ENCODE measurements around the gene ADK. TPM values are rescaled to one million over a fixed set of nuclear protein-coding genes. Genes with fewer than 3 reads are reported as not detected.
"Not testable (repeated sequence)": the region's sequence is repeated elsewhere in the genome, so short reads cannot be mapped to it uniquely, and the experiment has no call there.

ADK gene
- polyA plus RNA-seq, 1 donor (not counting 4 experiments of a cell fraction or from before 2014, with no cell fraction given), result 139 TPM

DNA sequence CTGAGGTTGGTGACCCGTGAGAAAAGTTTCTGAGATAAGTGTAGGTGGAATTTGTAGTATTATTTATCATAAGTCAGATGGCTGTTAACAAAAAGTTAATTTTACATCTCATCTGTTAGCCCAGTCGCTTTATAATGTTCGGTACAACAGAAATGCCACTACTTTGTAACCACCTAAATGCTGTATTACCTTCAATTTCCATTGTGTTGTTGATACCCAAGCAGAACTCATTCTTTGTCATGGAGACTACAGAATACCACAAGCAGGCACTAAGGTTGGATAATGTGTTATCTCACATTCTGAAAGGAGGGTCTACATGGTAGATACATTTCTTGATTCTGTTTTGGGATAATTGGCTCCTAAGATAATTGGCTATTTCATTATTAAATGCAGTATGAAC is 425.6 kb downstream of the ADK start:
- dilution Hi-C loops (cut with MboI; ENCODE audit: extremely low pct_ligation_motif_present, low sequenced_read_pairs), result no loop called here
- FAIRE-seq, result no peak

DNA sequence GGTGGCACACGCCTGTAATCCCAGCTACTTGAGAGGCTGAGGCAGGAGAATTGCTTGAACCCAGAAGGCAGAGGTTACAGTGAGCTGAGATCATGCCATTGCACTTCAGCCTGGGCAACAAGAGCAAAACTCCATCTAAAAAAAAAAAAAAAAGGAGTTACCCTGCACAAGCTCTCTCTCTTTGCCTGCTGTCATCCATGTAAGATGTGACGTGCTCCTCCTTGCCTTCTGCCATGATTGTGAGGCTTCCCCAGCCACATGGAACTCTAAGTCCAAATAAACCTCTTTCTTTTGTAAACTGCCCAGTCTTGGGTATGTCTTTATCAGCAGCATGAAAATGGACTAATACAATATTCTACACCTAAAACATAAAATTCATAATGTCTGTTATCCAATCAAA is 429.4 kb downstream of the ADK start:
- not testable (repeated sequence) for H3K36me3 ChIP-seq (ENCODE audit: control insufficient read depth in 2 of 2, extremely low read depth in 1 of 2, insufficient read depth in 2 of 2, low read length in 2 of 2); H3K27ac ChIP-seq (ENCODE audit: control insufficient read depth, insufficient read depth, low read length)

More for the DNA sequence above, 425.6 kb downstream of the ADK start:
- Histone ChIP-seq H3K4me1 (ENCODE audit: control insufficient read depth, extremely low read depth, insufficient read depth, low read length) (no peaks in the 10 kb centered on the region), H3K79me2 (ENCODE audit: control insufficient read depth, insufficient read depth, low read length) (no peaks in the 10 kb centered on the region), H2AFZ (ENCODE audit: control insufficient read depth, low read length) (no peak overlapping the region), H4K20me1 (ENCODE audit: control insufficient read depth, extremely low read depth, insufficient read depth, low read length) (no peaks in the 10 kb centered on the region), H3K9me3 (ENCODE audit: control insufficient read depth, low read depth, low read length) (no peaks in the 10 kb centered on the region), H3K4me3 (ENCODE audit: control insufficient read depth in 2 of 3, extremely low read depth in 1 of 3, insufficient read depth in 2 of 3, low read depth in 1 of 3, low read length in 3 of 3) (no peak overlapping the region), H3K36me3 (ENCODE audit: control insufficient read depth in 2 of 2, extremely low read depth in 1 of 2, insufficient read depth in 2 of 2, low read length in 2 of 2) (no peaks in the 10 kb centered on the region), H3K9me1 (ENCODE audit: control insufficient read depth, extremely low read depth, insufficient read depth, low read length) (no peaks in the 10 kb centered on the region), H3K27me3 (ENCODE audit: control insufficient read depth, extremely low read depth, insufficient read depth, low read length) (no peaks in the 10 kb centered on the region), H3K27ac (ENCODE audit: control insufficient read depth, insufficient read depth, low read length) (no peak overlapping the region), H3K9ac (ENCODE audit: control insufficient read depth, extremely low read depth, insufficient read depth, low read length) (no peak overlapping the region), H3K4me2 (ENCODE audit: control insufficient read depth, extremely low read depth, insufficient read depth, low read depth, low read length) (no peak overlapping the region)
- TF ChIP-seq CTCF (optimal IDR thresholded peaks at IDR 0.05 in 1 of 3, IDR thresholded peaks at IDR 0.05 in 1 of 3, conservative IDR thresholded peaks at IDR 0.05 in 1 of 3; ENCODE audit: extremely low read depth in 1 of 3, insufficient read depth in 2 of 3, low read length in 3 of 3) (no peak), EZH2 (IDR thresholded peaks at IDR 0.05; ENCODE audit: low read length) (no peak)
- DNase-seq (ENCODE audit: low read depth, low spot score), result no peak

GRCh38 chr10:74582566-74582965 is 431.5 kb downstream of the ADK start:
- no peak overlapping the region for H2AFZ ChIP-seq (ENCODE audit: control insufficient read depth, low read length)
- no peaks in the 10 kb centered on the region for H4K20me1 ChIP-seq (ENCODE audit: control insufficient read depth, extremely low read depth, insufficient read depth, low read length)
- DNase-seq (ENCODE audit: low read depth, low spot score), result no peak
- no peak for TF ChIP-seq CTCF (optimal IDR thresholded peaks at IDR 0.05 in 1 of 3, IDR thresholded peaks at IDR 0.05 in 1 of 3, conservative IDR thresholded peaks at IDR 0.05 in 1 of 3; ENCODE audit: extremely low read depth in 1 of 3, insufficient read depth in 2 of 3, low read length in 3 of 3)
- TF ChIP-seq EZH2 (IDR thresholded peaks at IDR 0.05; ENCODE audit: low read length), result no peak
- no peak overlapping the region for H3K27ac ChIP-seq (ENCODE audit: control insufficient read depth, insufficient read depth, low read length)
- H3K36me3 ChIP-seq (ENCODE audit: control insufficient read depth in 2 of 2, extremely low read depth in 1 of 2, insufficient read depth in 2 of 2, low read length in 2 of 2), result peaks cover 0 to 1% of the 10 kb centered on the region in 2 experiments
- H3K4me3 ChIP-seq (ENCODE audit: control insufficient read depth in 2 of 3, extremely low read depth in 1 of 3, insufficient read depth in 2 of 3, low read depth in 1 of 3, low read length in 3 of 3), result no peak overlapping the region
- dilution Hi-C loops (cut with MboI; ENCODE audit: extremely low pct_ligation_motif_present, low sequenced_read_pairs), result no loop called here
- no peaks in the 10 kb centered on the region for H3K9me3 ChIP-seq (ENCODE audit: control insufficient read depth, low read depth, low read length)
- FAIRE-seq, result no peak
- no peaks in the 10 kb centered on the region for H3K27me3 ChIP-seq (ENCODE audit: control insufficient read depth, extremely low read depth, insufficient read depth, low read length)
- H3K9ac ChIP-seq (ENCODE audit: control insufficient read depth, extremely low read depth, insufficient read depth, low read length), result no peak overlapping the region
- H3K9me1 ChIP-seq (ENCODE audit: control insufficient read depth, extremely low read depth, insufficient read depth, low read length), result no peaks in the 10 kb centered on the region
- H3K4me1 ChIP-seq (ENCODE audit: control insufficient read depth, extremely low read depth, insufficient read depth, low read length), result peaks cover 12% of the 10 kb centered on the region
- no peak overlapping the region for H3K4me2 ChIP-seq (ENCODE audit: control insufficient read depth, extremely low read depth, insufficient read depth, low read depth, low read length)
- no peaks in the 10 kb centered on the region for H3K79me2 ChIP-seq (ENCODE audit: control insufficient read depth, insufficient read depth, low read length)

More for the DNA sequence above, 429.4 kb downstream of the ADK start:
- H3K9me3 ChIP-seq (ENCODE audit: control insufficient read depth, low read depth, low read length); FAIRE-seq; H3K4me2 ChIP-seq (ENCODE audit: control insufficient read depth, extremely low read depth, insufficient read depth, low read depth, low read length); H3K4me1 ChIP-seq (ENCODE audit: control insufficient read depth, extremely low read depth, insufficient read depth, low read length); H3K9ac ChIP-seq (ENCODE audit: control insufficient read depth, extremely low read depth, insufficient read depth, low read length); dilution Hi-C loops (cut with MboI; ENCODE audit: extremely low pct_ligation_motif_present, low sequenced_read_pairs); H2AFZ ChIP-seq (ENCODE audit: control insufficient read depth, low read length); H3K4me3 ChIP-seq (ENCODE audit: control insufficient read depth in 2 of 3, extremely low read depth in 1 of 3, insufficient read depth in 2 of 3, low read depth in 1 of 3, low read length in 3 of 3); H3K9me1 ChIP-seq (ENCODE audit: control insufficient read depth, extremely low read depth, insufficient read depth, low read length); H3K79me2 ChIP-seq (ENCODE audit: control insufficient read depth, insufficient read depth, low read length); DNase-seq (ENCODE audit: low read depth, low spot score); H3K27me3 ChIP-seq (ENCODE audit: control insufficient read depth, extremely low read depth, insufficient read depth, low read length); H4K20me1 ChIP-seq (ENCODE audit: control insufficient read depth, extremely low read depth, insufficient read depth, low read length): not testable (repeated sequence)
